Trophoblast cell (in vitro differentiated cells and primary cell): ENCODE results near the gene TMEM178B.

ENCODE experiments used
- DNase-seq, 2 donors: peaks; one replicate each; pipeline ENCODE4 v3.0.0-alpha.2; 2016
- H2AFZ ChIP-seq: 2 replicates; pipeline ENCODE4 v1.6.1; 2013; ENCODE audit warnings: low read length, moderate library complexity, mild to moderate bottlenecking; ENCODE audit not compliant: insufficient read depth, poor library complexity
- H2AK5ac ChIP-seq: 2 replicates; pipeline ENCODE4 v1.6.1; 2013; ENCODE audit warnings: mild to moderate bottlenecking, low read length
- H2BK120ac ChIP-seq: 2 replicates; pipeline ENCODE4 v1.6.1; 2013; ENCODE audit warnings: low read length, mild to moderate bottlenecking, moderate library complexity; ENCODE audit not compliant: insufficient read depth, poor library complexity
- H2BK12ac ChIP-seq: 2 replicates; pipeline ENCODE4 v1.6.1; 2013; ENCODE audit warnings: mild to moderate bottlenecking, low read length, moderate library complexity
- H2BK5ac ChIP-seq: 2 replicates; pipeline ENCODE4 v1.6.1; 2013; ENCODE audit warnings: low read length, low read depth, moderate library complexity, mild to moderate bottlenecking; ENCODE audit not compliant: poor library complexity
- H3K14ac ChIP-seq: 2 replicates; pipeline ENCODE4 v1.6.1; 2013; ENCODE audit warnings: mild to moderate bottlenecking, low read length
- H3K18ac ChIP-seq: 2 replicates; pipeline ENCODE4 v1.6.1; 2013; ENCODE audit warnings: mild to moderate bottlenecking, low read length
- H3K23ac ChIP-seq: 2 replicates; pipeline ENCODE4 v1.6.1; 2013; ENCODE audit warnings: low read length
- H3K27ac ChIP-seq: 2 replicates; pipeline ENCODE4 v1.5.1; 2013; ENCODE audit warnings: low read depth, mild to moderate bottlenecking, inconsistent platforms, low read length, moderate library complexity
- H3K27me3 ChIP-seq: 2 replicates; pipeline ENCODE4 v1.6.1; 2013; ENCODE audit warnings: inconsistent platforms, mild to moderate bottlenecking, low read length, moderate library complexity; ENCODE audit not compliant: insufficient read depth
- H3K36me3 ChIP-seq, 2 experiments: 1 replicate in 1 of 2; 2 replicates in 1 of 2; pipeline ENCODE4 v1.6.1; 2013; ENCODE audit warnings: low read length in 2 of 2, mild to moderate bottlenecking in 2 of 2, moderate library complexity in 1 of 2; ENCODE audit not compliant: insufficient read depth in 2 of 2, control insufficient read depth in 1 of 2
- H3K4ac ChIP-seq: 2 replicates; pipeline ENCODE4 v1.6.1; 2013; ENCODE audit warnings: low read depth, mild to moderate bottlenecking, low read length, moderate library complexity
- H3K4me1 ChIP-seq, 2 experiments: 1 replicate in 1 of 2; 2 replicates in 1 of 2; pipeline ENCODE4 v1.6.1; 2013; ENCODE audit warnings: low read length in 2 of 2, mild to moderate bottlenecking in 2 of 2, moderate library complexity in 1 of 2; ENCODE audit not compliant: insufficient read depth in 2 of 2, control insufficient read depth in 1 of 2
- H3K4me2 ChIP-seq: 2 replicates; pipeline ENCODE4 v1.6.1; 2013; ENCODE audit warnings: inconsistent platforms, mild to moderate bottlenecking, low read length, moderate library complexity
- H3K4me3 ChIP-seq: 2 replicates; pipeline ENCODE4 v1.5.1; 2013; ENCODE audit warnings: mild to moderate bottlenecking, low read depth, low read length, inconsistent platforms
- H3K79me1 ChIP-seq: one replicate; pipeline ENCODE4 v1.6.1; 2013; ENCODE audit warnings: low read length
- H3K79me2 ChIP-seq: 2 replicates; pipeline ENCODE4 v1.6.1; 2013; ENCODE audit warnings: low read length, mild to moderate bottlenecking; ENCODE audit not compliant: control insufficient read depth, insufficient read depth, poor library complexity
- H3K9ac ChIP-seq: 2 replicates; pipeline ENCODE4 v1.6.1; 2013; ENCODE audit warnings: mild to moderate bottlenecking, low read length
- H3K9me3 ChIP-seq: 2 replicates; pipeline ENCODE4 v1.6.1; 2013; ENCODE audit warnings: low read depth, mild to moderate bottlenecking, control low read depth, inconsistent platforms, low read length; ENCODE audit not compliant: insufficient read depth
- H4K12ac ChIP-seq: 2 replicates; pipeline ENCODE4 v1.6.1; 2013; ENCODE audit warnings: low read depth, mild to moderate bottlenecking, low read length, moderate library complexity
- H4K8ac ChIP-seq: 2 replicates; pipeline ENCODE4 v1.6.1; 2013; ENCODE audit warnings: low read depth, mild to moderate bottlenecking, low read length, moderate library complexity
- H4K91ac ChIP-seq: one replicate; pipeline ENCODE4 v1.6.1; 2013; ENCODE audit warnings: low read depth, mild to moderate bottlenecking, low read length, moderate library complexity
- WGBS: extraction: QIAGEN DNeasy Blood & Tissue Kit; methylation state at CpG from one replicate; pipeline ENCODE4 v1.1.7; 2013; ENCODE audit warnings: missing lambda C conversion rate; ENCODE audit not compliant: insufficient read length, insufficient coverage; ENCODE audit errors: extremely low coverage; 5-methylcytosine and 5-hydroxymethylcytosine counted together

The TMEM178B gene

DNA sequence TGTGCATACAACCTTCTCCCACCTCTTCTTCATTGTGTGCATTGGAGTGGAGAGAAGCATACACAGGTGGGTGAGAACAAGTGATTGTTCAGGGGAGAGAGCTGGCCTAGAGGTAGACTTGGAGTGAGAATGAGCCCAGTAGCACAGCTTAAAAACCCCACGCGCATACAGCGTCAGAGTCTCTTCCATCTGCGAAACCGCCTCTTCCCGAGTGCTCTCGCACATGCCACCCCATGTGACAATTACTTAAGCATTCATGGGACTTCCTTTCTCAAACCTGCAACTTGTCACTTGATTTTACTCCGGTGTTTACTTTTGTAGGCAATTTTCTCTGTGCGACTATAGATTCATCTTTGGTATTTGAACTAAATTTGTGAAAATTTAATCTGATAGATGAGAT lies 300.6 kb downstream of the TMEM178B start:
- peaks cover under 1% of the 10 kb centered on the region for H3K79me1 ChIP-seq
- WGBS: no CpG with 5 or more reads among the region's 9 CpGs
- no peaks in the 10 kb centered on the region for H3K79me2 ChIP-seq
- no peaks in the 10 kb centered on the region for H3K36me3 ChIP-seq
- H3K9ac ChIP-seq: no peak overlapping the region
- H3K4me2 ChIP-seq: no peak overlapping the region
- no peak overlapping the region for H3K14ac ChIP-seq
- peaks cover 0 to 3% of the 10 kb centered on the region in 2 experiments for H3K4me1 ChIP-seq
- H3K27ac ChIP-seq: no peak overlapping the region
- no peak overlapping the region for H2BK12ac ChIP-seq
- no peak overlapping the region for H3K4me3 ChIP-seq
- no peaks in the 10 kb centered on the region for H3K27me3 ChIP-seq
- no peak overlapping the region for H4K8ac ChIP-seq
- H4K91ac ChIP-seq: no peak overlapping the region
- H4K12ac ChIP-seq: no peak overlapping the region
- H2AK5ac ChIP-seq: no peak overlapping the region
- H3K18ac ChIP-seq: no peak overlapping the region
- no peak overlapping the region for H2BK5ac ChIP-seq
- DNase-seq: no peak
- H3K4ac ChIP-seq: no peak overlapping the region
- no peak overlapping the region for H2BK120ac ChIP-seq
- no peak overlapping the region for H2AFZ ChIP-seq
- no peaks in the 10 kb centered on the region for H3K9me3 ChIP-seq
- no peak overlapping the region for H3K23ac ChIP-seq

DNA sequence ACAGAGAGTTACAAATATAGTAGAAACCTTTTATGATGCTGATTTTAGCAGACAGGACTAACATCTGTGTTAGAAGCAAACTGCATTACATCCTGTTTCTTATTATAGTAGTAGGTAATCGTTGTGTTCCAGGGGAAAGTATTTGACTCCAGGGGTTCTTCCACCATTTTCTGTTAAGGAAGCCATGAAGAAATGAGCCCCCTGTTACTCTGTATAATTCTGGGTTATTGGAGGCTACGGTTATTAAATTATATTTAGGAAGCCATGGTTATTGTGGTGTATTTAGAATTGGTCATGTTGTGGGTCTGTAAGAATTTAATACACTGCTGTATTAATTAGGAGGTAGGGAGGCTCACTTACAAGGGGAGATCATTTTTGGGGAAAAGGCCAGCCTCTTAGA lies 301.6 kb downstream of the TMEM178B start:
- no peaks in the 10 kb centered on the region for H3K79me2 ChIP-seq
- H2BK120ac ChIP-seq: no peak overlapping the region
- H3K4me2 ChIP-seq: no peak overlapping the region
- H3K36me3 ChIP-seq: no peaks in the 10 kb centered on the region
- WGBS: no CpG with 5 or more reads among the region's 2 CpGs
- no peaks in the 10 kb centered on the region for H3K79me1 ChIP-seq
- no peak overlapping the region for H4K91ac ChIP-seq
- H3K14ac ChIP-seq: no peak overlapping the region
- no peak overlapping the region for H3K4me3 ChIP-seq
- no peak overlapping the region for H3K18ac ChIP-seq
- no peak overlapping the region for H4K12ac ChIP-seq
- H3K9me3 ChIP-seq: no peaks in the 10 kb centered on the region
- no peak overlapping the region for H2BK5ac ChIP-seq
- no peak overlapping the region for H2BK12ac ChIP-seq
- H2AK5ac ChIP-seq: no peak overlapping the region
- no peak overlapping the region for H3K23ac ChIP-seq
- H4K8ac ChIP-seq: no peak overlapping the region
- H3K4ac ChIP-seq: no peak overlapping the region
- no peak overlapping the region for H3K27ac ChIP-seq
- H3K27me3 ChIP-seq: no peaks in the 10 kb centered on the region
- no peak overlapping the region for H2AFZ ChIP-seq
- no peak for DNase-seq
- H3K4me1 ChIP-seq: peaks cover 0 to 2% of the 10 kb centered on the region in 2 experiments
- no peak overlapping the region for H3K9ac ChIP-seq

DNA sequence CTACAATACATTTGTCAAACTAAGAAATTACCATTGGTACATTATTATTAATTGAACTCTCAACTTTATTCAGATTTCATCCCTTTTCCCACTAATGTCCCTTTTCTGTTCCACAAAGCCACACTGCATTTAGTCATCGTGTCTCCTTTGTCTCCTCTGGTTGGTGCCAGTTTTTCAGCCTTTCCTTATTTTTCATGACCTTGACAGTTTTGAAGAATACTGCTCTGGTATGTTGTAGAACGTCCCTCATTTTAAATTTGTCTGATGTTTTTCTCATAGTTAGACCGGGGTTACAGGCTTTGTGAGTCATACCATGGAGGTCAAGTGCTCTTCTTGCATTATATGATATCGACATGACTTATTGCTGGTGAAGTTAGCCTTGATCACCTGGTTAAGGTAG lies 304.0 kb downstream of the TMEM178B start:
- Histone ChIP-seq H3K4ac (no peak overlapping the region), H3K36me3 (no peaks in the 10 kb centered on the region), H3K4me3 (no peak overlapping the region), H3K4me2 (no peak overlapping the region), H3K9ac (no peak overlapping the region), H3K23ac (no peak overlapping the region), H2AK5ac (no peak overlapping the region), H3K18ac (no peak overlapping the region), H4K12ac (no peak overlapping the region), H3K4me1 (no peaks in the 10 kb centered on the region), H3K27me3 (no peaks in the 10 kb centered on the region), H3K79me2 (no peaks in the 10 kb centered on the region), H2BK5ac (no peak overlapping the region), H3K27ac (no peak overlapping the region), H3K79me1 (no peaks in the 10 kb centered on the region), H3K14ac (no peak overlapping the region), H2BK12ac (no peak overlapping the region), H2BK120ac (no peak overlapping the region), H4K8ac (no peak overlapping the region), H3K9me3 (no peaks in the 10 kb centered on the region), H4K91ac (no peak overlapping the region), H2AFZ (no peak overlapping the region)
- no peak for DNase-seq
- WGBS: no CpG with 5 or more reads among the region's 4 CpGs

DNA sequence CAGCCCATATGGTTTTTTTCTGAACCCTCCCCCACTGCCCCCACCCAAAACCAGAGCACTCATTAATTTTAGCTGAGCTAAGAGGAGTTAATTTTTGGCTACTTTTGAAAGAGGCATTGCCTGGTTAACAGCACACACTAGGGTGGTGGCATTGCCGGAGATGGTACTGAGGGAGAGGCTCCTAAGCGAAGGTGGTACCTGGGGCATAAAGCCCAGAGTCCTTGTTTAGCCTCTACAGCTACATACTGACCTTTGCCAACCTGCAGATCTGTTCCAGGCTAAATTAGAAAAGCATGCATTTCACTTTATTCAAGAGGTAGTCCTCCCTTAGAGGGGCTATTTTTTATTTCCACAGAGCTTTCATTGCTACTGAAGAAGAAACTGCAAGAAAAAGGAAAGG lies 304.5 kb downstream of the TMEM178B start:
- Histone ChIP-seq H3K4me1 (no peaks in the 10 kb centered on the region), H3K79me1 (no peaks in the 10 kb centered on the region), H2BK5ac (no peak overlapping the region), H3K27me3 (no peaks in the 10 kb centered on the region), H3K4me2 (no peak overlapping the region), H3K9ac (no peak overlapping the region), H2AFZ (no peak overlapping the region), H3K27ac (no peak overlapping the region), H3K18ac (no peak overlapping the region), H3K4ac (no peak overlapping the region), H4K8ac (no peak overlapping the region), H4K12ac (no peak overlapping the region), H4K91ac (no peak overlapping the region), H3K36me3 (no peaks in the 10 kb centered on the region), H2BK120ac (no peak overlapping the region), H2AK5ac (no peak overlapping the region), H2BK12ac (no peak overlapping the region), H3K4me3 (no peak overlapping the region), H3K79me2 (no peaks in the 10 kb centered on the region), H3K14ac (no peak overlapping the region), H3K23ac (no peak overlapping the region), H3K9me3 (no peaks in the 10 kb centered on the region)
- WGBS: no CpG with 5 or more reads among the region's 2 CpGs
- DNase-seq: no peak
